Measurements from ENCODE around the gene LMX1A.

- TF ChIP-seq, protein P1, sequence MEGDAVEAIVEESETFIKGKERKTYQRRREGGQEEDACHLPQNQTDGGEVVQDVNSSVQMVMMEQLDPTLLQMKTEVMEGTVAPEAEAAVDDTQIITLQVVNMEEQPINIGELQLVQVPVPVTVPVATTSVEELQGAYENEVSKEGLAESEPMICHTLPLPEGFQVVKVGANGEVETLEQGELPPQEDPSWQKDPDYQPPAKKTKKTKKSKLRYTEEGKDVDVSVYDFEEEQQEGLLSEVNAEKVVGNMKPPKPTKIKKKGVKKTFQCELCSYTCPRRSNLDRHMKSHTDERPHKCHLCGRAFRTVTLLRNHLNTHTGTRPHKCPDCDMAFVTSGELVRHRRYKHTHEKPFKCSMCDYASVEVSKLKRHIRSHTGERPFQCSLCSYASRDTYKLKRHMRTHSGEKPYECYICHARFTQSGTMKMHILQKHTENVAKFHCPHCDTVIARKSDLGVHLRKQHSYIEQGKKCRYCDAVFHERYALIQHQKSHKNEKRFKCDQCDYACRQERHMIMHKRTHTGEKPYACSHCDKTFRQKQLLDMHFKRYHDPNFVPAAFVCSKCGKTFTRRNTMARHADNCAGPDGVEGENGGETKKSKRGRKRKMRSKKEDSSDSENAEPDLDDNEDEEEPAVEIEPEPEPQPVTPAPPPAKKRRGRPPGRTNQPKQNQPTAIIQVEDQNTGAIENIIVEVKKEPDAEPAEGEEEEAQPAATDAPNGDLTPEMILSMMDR (optimal IDR thresholded peaks at IDR 0.05 in 1 of 3, IDR thresholded peaks at IDR 0.05 in 1 of 3, conservative IDR thresholded peaks at IDR 0.05 in 1 of 3; ENCODE audit: extremely low read depth in 1 of 3, insufficient read depth in 2 of 3, low read length in 3 of 3), result no peak
- no peak for TF ChIP-seq EZH2 (IDR thresholded peaks at IDR 0.05; ENCODE audit: low read length)
These were observed 31.4 kb upstream of the LMX1A start for GRCh38 chr1:165387961-165388360.

Measured in keratinocyte (primary cell).